ENCODE results near the gene DNAJC1. TPM values are rescaled to one million over a fixed set of nuclear protein-coding genes. Genes with fewer than 3 reads are reported as not detected.
A peak's percentile ranks its signal among the peaks of the same experiment; 100 is the strongest.
"Not testable (repeated sequence)": the region's sequence is repeated elsewhere in the genome, so short reads cannot be mapped to it uniquely, and the experiment has no call there.

Gene DNAJC1
- total RNA-seq, 1 donor from 2014 or later: 22.8 TPM

GRCh38 chr10:21724020-21724589 lies 279.4 kb downstream of the DNAJC1 start:
- no peak for DNase-seq (ENCODE audit: low read depth)
- H3K4me3 ChIP-seq (ENCODE audit: low read depth, low read length): no peak overlapping the region
- TF ChIP-seq CTCF (conservative IDR thresholded peaks at IDR 0.05; ENCODE audit: low read depth, low read length): no peak

GRCh38 chr10:21722209-21722608 lies 281.3 kb downstream of the DNAJC1 start:
- no peak for DNase-seq (ENCODE audit: low read depth)
- no peak overlapping the region for H3K4me3 ChIP-seq (ENCODE audit: low read depth, low read length)
- TF ChIP-seq CTCF (conservative IDR thresholded peaks at IDR 0.05; ENCODE audit: low read depth, low read length): no peak

- no peak for DNase-seq (ENCODE audit: low read depth)
- TF ChIP-seq CTCF (conservative IDR thresholded peaks at IDR 0.05; ENCODE audit: low read depth, low read length): no peak
- no peak overlapping the region for H3K4me3 ChIP-seq (ENCODE audit: low read depth, low read length)
Observed at GRCh38 chr10:21721000-21721665, 282.4 kb downstream of the DNAJC1 start.

GRCh38 chr10:21720090-21720489 lies 283.4 kb downstream of the DNAJC1 start:
- peak; percentile 72 for DNase-seq (ENCODE audit: low read depth)
- TF ChIP-seq CTCF (conservative IDR thresholded peaks at IDR 0.05; ENCODE audit: low read depth, low read length): no peak
- H3K4me3 ChIP-seq (ENCODE audit: low read depth, low read length): no peak overlapping the region

GRCh38 chr10:21719502-21719901 lies 284.0 kb downstream of the DNAJC1 start:
- no peak for DNase-seq (ENCODE audit: low read depth)
- no peak overlapping the region for H3K4me3 ChIP-seq (ENCODE audit: low read depth, low read length)
- no peak for TF ChIP-seq CTCF (conservative IDR thresholded peaks at IDR 0.05; ENCODE audit: low read depth, low read length)

GRCh38 chr10:21717437-21718054 lies 286.0 kb downstream of the DNAJC1 start:
- not testable (repeated sequence) for DNase-seq (ENCODE audit: low read depth); H3K4me3 ChIP-seq (ENCODE audit: low read depth, low read length)

- TF ChIP-seq CTCF (conservative IDR thresholded peaks at IDR 0.05; ENCODE audit: low read depth, low read length): no peak
- no peak for DNase-seq (ENCODE audit: low read depth)
Observed at GRCh38 chr10:21715531-21716195, 287.9 kb downstream of the DNAJC1 start.

More at GRCh38 chr10:21715531-21716195, 287.9 kb downstream of the DNAJC1 start:
- H3K4me3 ChIP-seq (ENCODE audit: low read depth, low read length): no peak overlapping the region

Data from epithelial cell of proximal tubule (primary cell).